ENCODE measurements around the gene CCDC54. TPM values are rescaled to one million over a fixed set of nuclear protein-coding genes. Genes with fewer than 3 reads are reported as not detected.
A peak's percentile ranks its signal among the peaks of the same experiment; 100 is the strongest.

CCDC54 gene
- polyA plus RNA-seq, 1 experiment = not detected

DNA sequence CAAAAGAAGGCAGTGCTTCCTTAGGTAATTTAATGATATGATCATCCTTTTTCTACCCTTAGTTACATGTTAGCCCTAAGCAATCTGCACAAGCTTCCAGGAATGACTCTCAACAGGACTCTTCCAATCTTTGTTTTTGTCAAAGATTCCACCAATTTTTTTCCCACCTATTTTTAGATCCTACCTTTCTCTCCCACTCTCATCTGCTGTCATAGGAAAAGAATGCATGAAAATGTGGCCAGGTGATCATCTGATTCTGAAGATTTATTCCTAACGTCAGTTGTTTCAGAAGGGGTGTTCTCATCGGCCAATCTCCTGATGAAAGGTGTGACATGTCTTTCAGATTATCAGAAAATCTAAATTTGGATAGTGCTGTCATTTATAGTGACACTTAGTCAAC, 7.2 kb downstream of the CCDC54 start:
- Histone ChIP-seq H3K9me3 (ENCODE audit: control insufficient read depth, insufficient read depth, low read length) (no peaks in the 10 kb centered on the region), H3K4me3 (ENCODE audit: low read depth, low read length) (no peak overlapping the region), H3K27me3 (ENCODE audit: control insufficient read depth, insufficient read depth, low read length) (no peaks in the 10 kb centered on the region), H3K27ac (ENCODE audit: low read depth, low read length) (no peak overlapping the region)
- TF ChIP-seq, protein P1, sequence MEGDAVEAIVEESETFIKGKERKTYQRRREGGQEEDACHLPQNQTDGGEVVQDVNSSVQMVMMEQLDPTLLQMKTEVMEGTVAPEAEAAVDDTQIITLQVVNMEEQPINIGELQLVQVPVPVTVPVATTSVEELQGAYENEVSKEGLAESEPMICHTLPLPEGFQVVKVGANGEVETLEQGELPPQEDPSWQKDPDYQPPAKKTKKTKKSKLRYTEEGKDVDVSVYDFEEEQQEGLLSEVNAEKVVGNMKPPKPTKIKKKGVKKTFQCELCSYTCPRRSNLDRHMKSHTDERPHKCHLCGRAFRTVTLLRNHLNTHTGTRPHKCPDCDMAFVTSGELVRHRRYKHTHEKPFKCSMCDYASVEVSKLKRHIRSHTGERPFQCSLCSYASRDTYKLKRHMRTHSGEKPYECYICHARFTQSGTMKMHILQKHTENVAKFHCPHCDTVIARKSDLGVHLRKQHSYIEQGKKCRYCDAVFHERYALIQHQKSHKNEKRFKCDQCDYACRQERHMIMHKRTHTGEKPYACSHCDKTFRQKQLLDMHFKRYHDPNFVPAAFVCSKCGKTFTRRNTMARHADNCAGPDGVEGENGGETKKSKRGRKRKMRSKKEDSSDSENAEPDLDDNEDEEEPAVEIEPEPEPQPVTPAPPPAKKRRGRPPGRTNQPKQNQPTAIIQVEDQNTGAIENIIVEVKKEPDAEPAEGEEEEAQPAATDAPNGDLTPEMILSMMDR (IDR thresholded peaks at IDR 0.05; ENCODE audit: low read depth, low read length) = no peak
- DNase-seq (ENCODE audit: low read depth, low spot score) = no peak
- POLR2A ChIA-PET = no interaction called here
- CTCF ChIA-PET = interaction anchor here (3.4 to 3.7 kb wide), 2 partner anchors 37 to 45 kb away, joined by 19 to 20 read pairs; no protein-coding TSS in a partner anchor

DNA sequence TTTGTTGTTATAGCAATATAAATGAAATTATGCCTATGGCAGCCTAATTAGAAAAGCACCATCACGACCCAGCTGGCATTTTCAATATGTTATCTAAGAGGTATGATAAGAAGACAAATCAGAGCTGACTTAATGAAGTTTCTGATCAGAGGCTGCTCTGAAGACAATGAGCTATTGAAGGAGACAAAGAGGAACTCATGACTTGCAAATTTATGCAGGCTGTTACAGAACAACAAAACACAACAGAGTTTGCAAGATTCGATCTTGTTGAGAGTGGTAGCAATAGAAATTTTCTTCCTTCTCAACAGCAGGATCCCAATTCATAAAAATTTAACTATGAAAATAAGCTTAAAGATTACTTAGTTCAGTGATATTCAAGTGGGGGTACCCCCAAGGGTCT, 7.7 kb downstream of the CCDC54 start:
- POLR2A ChIA-PET = no interaction called here

DNA sequence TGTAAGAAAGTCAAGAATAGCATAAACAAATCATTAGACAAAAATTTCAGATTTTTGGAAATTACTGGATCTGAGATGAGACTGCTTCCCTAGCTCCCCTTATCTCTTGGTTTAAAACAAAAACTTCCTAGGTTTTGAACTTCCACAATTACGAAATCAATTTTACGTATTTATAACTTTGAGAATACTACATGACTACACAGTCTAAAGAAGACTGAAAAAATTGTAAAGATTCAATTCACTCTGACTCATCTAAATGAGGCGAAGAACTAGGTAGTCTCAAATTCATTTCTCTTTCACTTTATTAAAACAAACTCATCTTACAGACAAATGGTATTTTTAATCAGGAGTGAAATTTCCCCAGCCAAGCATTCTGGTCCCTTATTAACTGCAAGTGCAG, 10.3 kb downstream of the CCDC54 start:
- H3K4me3 ChIP-seq (ENCODE audit: low read depth, low read length) = no peak overlapping the region
- H3K9me3 ChIP-seq (ENCODE audit: control insufficient read depth, insufficient read depth, low read length) = no peaks in the 10 kb centered on the region
- H3K27me3 ChIP-seq (ENCODE audit: control insufficient read depth, insufficient read depth, low read length) = no peaks in the 10 kb centered on the region
- TF ChIP-seq, protein P1 (IDR thresholded peaks at IDR 0.05; ENCODE audit: low read depth, low read length) = no peak
- DNase-seq (ENCODE audit: low read depth, low spot score) = no peak
- POLR2A ChIA-PET = no interaction called here
- H3K27ac ChIP-seq (ENCODE audit: low read depth, low read length) = no peak overlapping the region
- CTCF ChIA-PET = interaction anchor here (3.4 to 3.7 kb wide), 2 partner anchors 33 to 42 kb away, joined by 19 to 20 read pairs; no protein-coding TSS in a partner anchor

More for the DNA sequence above, 7.7 kb downstream of the CCDC54 start:
- H3K27me3 ChIP-seq (ENCODE audit: control insufficient read depth, insufficient read depth, low read length) = no peaks in the 10 kb centered on the region
- H3K4me3 ChIP-seq (ENCODE audit: low read depth, low read length) = no peak overlapping the region
- H3K27ac ChIP-seq (ENCODE audit: low read depth, low read length) = no peak overlapping the region
- TF ChIP-seq, protein P1 (IDR thresholded peaks at IDR 0.05; ENCODE audit: low read depth, low read length) = no peak
- no peak for DNase-seq (ENCODE audit: low read depth, low spot score)
- CTCF ChIA-PET = interaction anchor here (1.0 to 3.7 kb wide), 3 partner anchors 14 to 45 kb away, joined by 4 to 20 read pairs (median 19); no protein-coding TSS in a partner anchor
- no peaks in the 10 kb centered on the region for H3K9me3 ChIP-seq (ENCODE audit: control insufficient read depth, insufficient read depth, low read length)

DNA sequence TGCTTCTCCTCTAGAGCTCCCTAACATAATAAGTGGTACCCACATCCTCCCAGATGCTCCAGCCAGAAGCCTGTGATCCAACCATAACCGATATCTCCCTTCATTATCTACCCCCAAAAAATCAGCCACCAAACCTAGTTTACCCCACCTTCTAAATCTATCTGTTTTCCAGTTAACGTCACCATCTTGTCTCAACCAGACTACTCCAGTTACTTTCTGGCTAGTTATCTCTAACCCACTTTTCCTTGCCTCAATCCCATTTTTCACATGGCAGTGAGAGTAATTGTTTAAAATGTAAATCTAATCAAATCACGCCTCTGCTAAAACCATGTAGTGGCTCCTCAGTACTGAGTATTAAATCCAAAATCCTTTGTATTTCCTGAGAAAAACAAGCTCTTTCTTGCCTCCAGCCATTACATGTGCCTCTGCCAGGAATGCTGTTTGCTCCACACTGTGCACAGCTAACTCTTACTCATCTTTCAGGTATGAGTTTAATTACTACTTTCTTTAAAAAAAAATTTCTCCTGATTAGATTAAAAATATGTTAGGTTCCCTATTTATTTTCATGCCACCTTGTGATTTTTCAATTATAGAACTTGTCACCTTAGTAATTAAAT, 15.4 kb downstream of the CCDC54 start:
- Histone ChIP-seq H3K9me3 (ENCODE audit: control insufficient read depth, insufficient read depth, low read length) (no peaks in the 10 kb centered on the region), H3K27ac (ENCODE audit: low read depth, low read length) (no peak overlapping the region), H3K4me3 (ENCODE audit: low read depth, low read length) (no peak overlapping the region), H3K27me3 (ENCODE audit: control insufficient read depth, insufficient read depth, low read length) (no peaks in the 10 kb centered on the region)
- ChIA-PET CTCF (interaction anchor here (0.6 to 1.7 kb wide), 5 partner anchors 18 to 282 kb away, joined by 3 to 9 read pairs (median 3); no protein-coding TSS in a partner anchor), POLR2A (no interaction called here)
- TF ChIP-seq, protein P1 (IDR thresholded peaks at IDR 0.05; ENCODE audit: low read depth, low read length) = no peak
- peak; percentile 16 for DNase-seq (ENCODE audit: low read depth, low spot score)

DNA sequence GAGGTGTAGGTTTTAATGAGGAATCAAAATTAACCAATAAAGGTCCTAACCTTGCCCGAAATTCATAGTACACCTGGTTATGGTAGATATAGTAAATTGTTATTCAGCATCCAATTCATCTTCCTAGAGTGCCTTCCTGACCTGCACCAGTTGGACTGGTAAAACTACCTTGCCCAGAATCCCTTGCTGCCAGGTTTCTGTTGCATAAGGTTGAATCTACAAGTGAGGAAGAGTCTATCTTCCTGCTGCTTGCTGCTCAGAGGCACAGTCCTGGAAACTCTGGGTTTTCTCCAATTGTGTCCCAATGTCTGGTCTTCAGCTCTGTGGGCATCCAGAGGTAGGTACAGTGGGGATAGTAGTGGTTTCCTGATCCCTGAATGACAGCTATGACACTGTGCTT, 17.3 kb downstream of the CCDC54 start:
- Histone ChIP-seq H3K9me3 (ENCODE audit: control insufficient read depth, insufficient read depth, low read length) (no peaks in the 10 kb centered on the region), H3K27ac (ENCODE audit: low read depth, low read length) (no peak overlapping the region), H3K4me3 (ENCODE audit: low read depth, low read length) (no peak overlapping the region), H3K27me3 (ENCODE audit: control insufficient read depth, insufficient read depth, low read length) (no peaks in the 10 kb centered on the region)
- no peak for DNase-seq (ENCODE audit: low read depth, low spot score)
- ChIA-PET POLR2A (no interaction called here), CTCF (interaction anchor here (1.3 to 2.5 kb wide), 2 partner anchors 27 to 35 kb away, joined by 3 to 9 read pairs; no protein-coding TSS in a partner anchor)
- TF ChIP-seq, protein P1 (IDR thresholded peaks at IDR 0.05; ENCODE audit: low read depth, low read length) = no peak
